ENCODE results near the gene CHRNA7.

CHRNA7 gene

DNA sequence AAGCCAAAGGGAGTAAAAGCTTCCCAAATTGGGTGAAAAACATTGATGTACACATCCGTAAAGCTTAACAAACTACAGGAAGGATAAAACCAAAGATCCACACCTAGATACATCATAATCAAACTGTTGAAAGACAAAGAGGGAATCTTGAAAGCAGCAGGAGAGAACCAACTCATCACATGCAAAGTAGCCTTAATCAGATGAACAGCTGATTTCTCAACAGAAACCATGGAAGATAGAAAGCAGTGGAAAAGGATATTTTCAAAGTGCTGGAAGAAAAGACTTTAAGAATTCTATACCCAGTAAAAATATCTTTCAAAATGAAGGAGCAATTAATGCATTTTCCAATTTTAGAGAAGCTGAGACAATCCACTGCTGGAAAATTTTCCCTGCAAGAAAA is 36.8 kb downstream of the CHRNA7 start:
- Histone ChIP-seq H3K27me3 (ENCODE audit: insufficient read depth, low read depth, severe bottlenecking) (no peaks in the 10 kb centered on the region), H3K9me3 (ENCODE audit: severe bottlenecking) (peaks cover 10% of the 10 kb centered on the region), H3K36me3 (no peaks in the 10 kb centered on the region; the same call in 1 of the 2 replicates), H3K27ac (no peak overlapping the region), H3K4me3 (ENCODE audit: low read depth, low read length) (no peak overlapping the region)
- TF ChIP-seq, protein P1, sequence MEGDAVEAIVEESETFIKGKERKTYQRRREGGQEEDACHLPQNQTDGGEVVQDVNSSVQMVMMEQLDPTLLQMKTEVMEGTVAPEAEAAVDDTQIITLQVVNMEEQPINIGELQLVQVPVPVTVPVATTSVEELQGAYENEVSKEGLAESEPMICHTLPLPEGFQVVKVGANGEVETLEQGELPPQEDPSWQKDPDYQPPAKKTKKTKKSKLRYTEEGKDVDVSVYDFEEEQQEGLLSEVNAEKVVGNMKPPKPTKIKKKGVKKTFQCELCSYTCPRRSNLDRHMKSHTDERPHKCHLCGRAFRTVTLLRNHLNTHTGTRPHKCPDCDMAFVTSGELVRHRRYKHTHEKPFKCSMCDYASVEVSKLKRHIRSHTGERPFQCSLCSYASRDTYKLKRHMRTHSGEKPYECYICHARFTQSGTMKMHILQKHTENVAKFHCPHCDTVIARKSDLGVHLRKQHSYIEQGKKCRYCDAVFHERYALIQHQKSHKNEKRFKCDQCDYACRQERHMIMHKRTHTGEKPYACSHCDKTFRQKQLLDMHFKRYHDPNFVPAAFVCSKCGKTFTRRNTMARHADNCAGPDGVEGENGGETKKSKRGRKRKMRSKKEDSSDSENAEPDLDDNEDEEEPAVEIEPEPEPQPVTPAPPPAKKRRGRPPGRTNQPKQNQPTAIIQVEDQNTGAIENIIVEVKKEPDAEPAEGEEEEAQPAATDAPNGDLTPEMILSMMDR (IDR thresholded peaks at IDR 0.05; ENCODE audit: low read depth, low read length), result no peak
- DNase-seq, result no peak

DNA sequence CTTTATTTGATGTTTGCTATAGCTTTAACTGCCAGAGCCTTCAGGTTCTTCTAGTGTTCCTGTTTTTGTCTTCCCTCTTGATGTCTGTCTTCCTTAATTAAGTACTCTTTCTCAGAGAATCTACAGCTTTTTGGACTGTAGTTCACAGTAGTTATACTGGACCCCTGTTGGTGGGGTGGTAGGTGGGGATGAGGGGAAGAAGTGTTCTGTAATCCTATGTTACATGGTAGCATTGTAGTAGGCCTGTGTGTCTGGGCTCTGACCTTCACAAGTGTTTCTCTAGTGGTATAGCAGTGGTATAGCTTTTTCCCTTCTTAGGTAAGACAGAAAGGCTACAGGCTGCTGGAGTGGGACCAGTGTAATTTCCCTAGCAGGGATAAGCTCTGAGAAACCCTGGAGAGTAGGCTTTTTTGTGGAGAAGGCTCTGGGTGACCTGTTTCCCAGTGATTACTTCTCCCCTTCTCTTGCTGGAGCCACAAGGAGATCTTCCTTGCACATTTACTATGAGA is 59.6 kb downstream of the CHRNA7 start:
- TF ChIP-seq, protein P1 (IDR thresholded peaks at IDR 0.05; ENCODE audit: low read depth, low read length), result no peak
- Histone ChIP-seq H3K27me3 (ENCODE audit: insufficient read depth, low read depth, severe bottlenecking) (no peaks in the 10 kb centered on the region), H3K27ac (no peak overlapping the region), H3K36me3 (no peaks in the 10 kb centered on the region), H3K9me3 (ENCODE audit: severe bottlenecking) (no peaks in the 10 kb centered on the region), H3K4me3 (ENCODE audit: low read depth, low read length) (no peak overlapping the region)
- no peak for DNase-seq

DNA sequence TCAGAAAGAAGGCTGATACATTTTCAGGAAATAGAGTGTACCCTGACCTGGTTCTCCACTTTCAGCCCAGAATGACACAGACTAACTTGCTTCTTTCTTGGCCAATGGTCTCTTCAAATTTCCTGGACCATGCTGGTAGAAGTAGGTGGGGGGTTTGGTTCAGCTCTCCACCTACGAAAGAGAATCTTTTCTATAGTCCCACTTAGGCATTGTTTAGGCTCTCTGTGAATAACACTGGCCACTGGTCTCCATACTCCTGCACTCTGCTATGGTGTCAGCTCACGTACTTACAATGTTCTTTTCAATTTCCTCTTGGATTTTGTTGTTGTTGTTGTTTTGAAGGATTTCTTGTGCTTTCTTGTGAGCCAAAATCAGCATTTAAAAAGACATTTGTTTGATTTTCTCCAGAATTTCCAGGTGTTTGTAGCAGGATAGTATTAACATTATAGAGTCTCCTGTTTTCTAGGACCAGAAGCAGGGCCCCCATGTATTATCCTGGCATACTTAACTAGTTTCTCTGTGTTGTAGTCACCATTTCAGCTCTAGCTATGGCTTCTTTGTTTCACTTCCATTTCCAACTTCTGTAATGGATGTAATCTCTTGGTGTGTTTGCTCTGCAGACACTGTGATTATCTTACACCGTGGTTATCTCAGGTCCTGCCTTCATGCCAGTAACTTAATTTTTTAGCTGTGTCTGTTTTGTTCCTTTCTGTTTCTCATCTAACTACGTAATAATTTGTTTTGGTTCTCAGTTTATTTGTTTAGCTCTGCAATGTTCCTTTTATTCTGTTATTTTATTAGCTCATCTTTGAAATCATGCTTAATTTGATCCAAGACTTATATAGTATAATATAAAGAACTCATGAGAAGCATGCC is 61.4 kb downstream of the CHRNA7 start:
- no peaks in the 10 kb centered on the region for H3K36me3 ChIP-seq
- no peak overlapping the region for H3K27ac ChIP-seq
- DNase-seq, result no peak
- H3K9me3 ChIP-seq (ENCODE audit: severe bottlenecking), result no peaks in the 10 kb centered on the region
- H3K4me3 ChIP-seq (ENCODE audit: low read depth, low read length), result no peak overlapping the region
- TF ChIP-seq, protein P1 (IDR thresholded peaks at IDR 0.05; ENCODE audit: low read depth, low read length), result no peak
- no peaks in the 10 kb centered on the region for H3K27me3 ChIP-seq (ENCODE audit: insufficient read depth, low read depth, severe bottlenecking)

DNA sequence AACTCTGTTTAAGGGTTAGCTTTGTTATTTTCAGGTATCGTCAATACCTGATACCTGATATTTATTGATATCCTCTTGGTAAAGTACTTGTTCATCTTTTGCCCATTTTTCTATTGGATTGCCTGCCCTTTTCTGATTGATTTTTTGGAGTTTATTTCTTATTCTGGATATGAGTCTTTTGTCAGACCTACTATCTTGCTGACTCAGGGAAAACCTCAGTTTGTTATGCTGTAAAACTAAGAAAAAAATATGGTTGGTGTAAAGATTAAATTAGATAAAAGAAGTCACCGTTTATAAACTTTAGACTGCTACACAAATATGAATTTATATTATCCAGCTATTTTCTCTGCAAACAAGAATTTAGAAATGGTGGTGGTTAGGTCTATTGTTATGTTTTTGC is 65.9 kb downstream of the CHRNA7 start:
- H3K27me3 ChIP-seq (ENCODE audit: insufficient read depth, low read depth, severe bottlenecking), result no peaks in the 10 kb centered on the region
- H3K4me3 ChIP-seq (ENCODE audit: low read depth, low read length), result no peak overlapping the region
- DNase-seq, result no peak
- H3K9me3 ChIP-seq (ENCODE audit: severe bottlenecking), result no peaks in the 10 kb centered on the region
- TF ChIP-seq, protein P1 (IDR thresholded peaks at IDR 0.05; ENCODE audit: low read depth, low read length), result no peak
- H3K27ac ChIP-seq, result no peak overlapping the region
- H3K36me3 ChIP-seq, result no peaks in the 10 kb centered on the region

DNA sequence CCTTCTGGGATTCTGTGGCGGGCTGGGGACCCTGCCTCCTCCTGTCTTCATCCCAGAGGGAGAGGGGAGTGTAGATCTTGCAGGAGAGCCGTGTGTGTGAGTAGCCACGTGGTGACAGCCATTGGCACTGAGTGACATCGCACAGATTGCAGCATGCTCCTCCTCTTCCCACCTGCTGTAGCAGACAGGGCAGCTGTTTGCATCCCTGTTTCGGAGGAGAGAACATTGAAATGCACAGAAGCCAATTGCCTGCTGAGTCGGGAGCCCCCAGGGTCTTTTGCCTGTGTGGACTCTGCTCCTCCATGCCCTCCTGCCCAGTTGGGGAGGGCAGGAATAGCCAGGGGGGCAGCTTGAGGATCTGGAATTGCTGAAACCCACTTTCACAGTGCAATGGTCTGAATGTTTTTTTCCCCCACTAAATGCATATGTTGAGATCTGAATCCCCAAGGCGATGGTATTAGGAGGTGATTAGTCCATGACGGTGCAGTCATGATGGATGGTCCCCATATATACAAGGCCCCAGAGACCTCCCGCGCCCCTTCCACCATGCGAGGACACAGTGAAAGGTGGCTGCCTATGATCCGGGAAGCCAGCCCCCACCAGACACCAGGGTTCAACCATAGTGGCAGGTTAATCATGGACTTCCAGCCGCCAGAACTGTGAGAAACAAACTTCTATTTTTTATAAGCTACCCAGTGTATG is 66.8 kb downstream of the CHRNA7 start:
- Histone ChIP-seq H3K36me3 (no peaks in the 10 kb centered on the region), H3K27me3 (ENCODE audit: insufficient read depth, low read depth, severe bottlenecking) (no peaks in the 10 kb centered on the region), H3K9me3 (ENCODE audit: severe bottlenecking) (no peaks in the 10 kb centered on the region), H3K27ac (no peak overlapping the region), H3K4me3 (ENCODE audit: low read depth, low read length) (no peak overlapping the region)
- TF ChIP-seq, protein P1 (IDR thresholded peaks at IDR 0.05; ENCODE audit: low read depth, low read length), result no peak
- peak; percentile 21 for DNase-seq

Data from WERI-Rb-1 (cell line).